Measurements from ENCODE around the gene DACT1. TPM values are rescaled to one million over a fixed set of nuclear protein-coding genes. Genes with fewer than 3 reads are reported as not detected.

Gene DACT1
- total RNA-seq, 4 donors from 2014 or later: 1.7 to 3.1 TPM; not detected in 2

DNA sequence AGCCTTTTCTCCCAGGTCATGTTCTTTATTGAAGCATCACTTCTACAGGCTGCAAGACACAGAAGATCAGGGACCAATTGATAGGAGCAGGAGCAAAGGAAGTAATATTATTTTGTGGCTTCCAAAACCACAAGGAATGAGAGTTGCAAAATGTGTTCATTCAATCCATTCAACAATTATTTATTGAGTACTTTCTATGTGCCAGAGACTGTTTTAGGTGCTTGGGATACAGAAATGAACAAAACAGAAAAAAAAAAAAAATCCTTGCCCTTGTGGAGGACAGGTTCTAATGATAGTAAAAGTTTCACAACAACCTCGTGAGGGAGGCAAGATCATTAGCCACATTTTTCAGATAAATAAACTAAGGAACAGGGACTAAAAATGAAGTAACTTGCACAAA lies 20.1 kb upstream of the DACT1 start:
- no peak for DNase-seq
- no peaks in the 10 kb centered on the region for H3K36me3 ChIP-seq
- no peaks in the 10 kb centered on the region for H3K27me3 ChIP-seq
- H3K9me3 ChIP-seq: no peaks in the 10 kb centered on the region
- TF ChIP-seq POLR2A (IDR thresholded peaks at IDR 0.05): no peak
- TF ChIP-seq, protein P1, sequence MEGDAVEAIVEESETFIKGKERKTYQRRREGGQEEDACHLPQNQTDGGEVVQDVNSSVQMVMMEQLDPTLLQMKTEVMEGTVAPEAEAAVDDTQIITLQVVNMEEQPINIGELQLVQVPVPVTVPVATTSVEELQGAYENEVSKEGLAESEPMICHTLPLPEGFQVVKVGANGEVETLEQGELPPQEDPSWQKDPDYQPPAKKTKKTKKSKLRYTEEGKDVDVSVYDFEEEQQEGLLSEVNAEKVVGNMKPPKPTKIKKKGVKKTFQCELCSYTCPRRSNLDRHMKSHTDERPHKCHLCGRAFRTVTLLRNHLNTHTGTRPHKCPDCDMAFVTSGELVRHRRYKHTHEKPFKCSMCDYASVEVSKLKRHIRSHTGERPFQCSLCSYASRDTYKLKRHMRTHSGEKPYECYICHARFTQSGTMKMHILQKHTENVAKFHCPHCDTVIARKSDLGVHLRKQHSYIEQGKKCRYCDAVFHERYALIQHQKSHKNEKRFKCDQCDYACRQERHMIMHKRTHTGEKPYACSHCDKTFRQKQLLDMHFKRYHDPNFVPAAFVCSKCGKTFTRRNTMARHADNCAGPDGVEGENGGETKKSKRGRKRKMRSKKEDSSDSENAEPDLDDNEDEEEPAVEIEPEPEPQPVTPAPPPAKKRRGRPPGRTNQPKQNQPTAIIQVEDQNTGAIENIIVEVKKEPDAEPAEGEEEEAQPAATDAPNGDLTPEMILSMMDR (IDR thresholded peaks at IDR 0.05): no peak
- no peak overlapping the region for H3K4me3 ChIP-seq
- no peak overlapping the region for H3K27ac ChIP-seq
- no peaks in the 10 kb centered on the region for H3K4me1 ChIP-seq
- 15 to 38% methylated on average over 1 of the region's 1 CpG for WGBS, 2 donors
- intact Hi-C loops (cut with DNase I): no loop called here

DNA sequence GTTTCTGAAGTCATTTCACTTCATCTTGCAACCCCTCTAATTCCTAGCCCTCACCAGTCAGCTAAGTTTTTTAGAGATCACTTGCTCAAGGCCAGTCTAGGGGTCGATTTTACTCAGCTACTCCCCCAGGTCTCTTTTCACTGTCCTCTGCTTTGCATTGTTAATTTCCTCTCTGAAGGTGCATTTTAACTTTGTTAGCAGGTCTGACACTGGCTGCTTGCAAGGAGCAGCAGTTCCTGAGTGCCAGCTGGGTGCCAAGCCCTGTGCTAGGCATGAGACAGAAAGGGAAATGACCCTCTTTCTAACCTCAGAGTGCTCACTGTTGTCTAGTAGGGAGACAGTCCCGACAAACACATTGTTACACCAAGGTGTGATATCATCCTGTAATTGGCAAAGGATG lies 17.8 kb upstream of the DACT1 start:
- no peaks in the 10 kb centered on the region for H3K9me3 ChIP-seq
- H3K36me3 ChIP-seq: no peaks in the 10 kb centered on the region
- H3K27ac ChIP-seq: no peak overlapping the region
- H3K27me3 ChIP-seq: no peaks in the 10 kb centered on the region
- no peaks in the 10 kb centered on the region for H3K4me1 ChIP-seq
- 32 to 54% methylated on average over 2 of the region's 2 CpGs for WGBS, 2 donors
- intact Hi-C loops (cut with DNase I): no loop called here
- no peak overlapping the region for H3K4me3 ChIP-seq
- TF ChIP-seq, protein P1 (IDR thresholded peaks at IDR 0.05): no peak
- TF ChIP-seq POLR2A (IDR thresholded peaks at IDR 0.05): no peak
- no peak for DNase-seq

DNA sequence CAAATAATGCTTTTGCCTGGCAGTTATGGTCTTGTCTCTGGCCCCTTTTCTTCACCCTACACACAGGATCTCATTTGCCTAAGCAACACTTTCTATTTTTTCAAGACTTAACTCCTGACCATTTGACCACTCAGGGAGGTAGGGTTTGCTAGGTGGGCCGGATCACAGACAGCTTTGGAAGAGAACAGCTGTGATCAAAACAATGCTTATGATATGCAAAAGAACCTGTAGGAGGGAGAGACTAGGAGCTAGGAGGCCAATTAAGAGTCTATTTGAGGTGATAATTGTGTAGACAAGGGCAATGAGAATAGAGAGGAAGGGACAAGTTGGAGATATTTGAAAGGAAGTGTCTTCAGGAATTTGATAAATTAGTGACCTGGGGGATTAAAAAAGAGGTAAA lies 12.3 kb upstream of the DACT1 start:
- Histone ChIP-seq H3K4me3 (no peak overlapping the region), H3K4me1 (no peaks in the 10 kb centered on the region), H3K27me3 (no peaks in the 10 kb centered on the region), H3K36me3 (no peaks in the 10 kb centered on the region), H3K9me3 (no peaks in the 10 kb centered on the region), H3K27ac (no peak overlapping the region)
- intact Hi-C loops (cut with DNase I): no loop called here
- TF ChIP-seq, protein P1 (IDR thresholded peaks at IDR 0.05): no peak
- TF ChIP-seq POLR2A (IDR thresholded peaks at IDR 0.05): no peak
- DNase-seq: no peak
- 43 to 67% methylated on average over 1 of the region's 1 CpG for WGBS, 2 donors

DNA sequence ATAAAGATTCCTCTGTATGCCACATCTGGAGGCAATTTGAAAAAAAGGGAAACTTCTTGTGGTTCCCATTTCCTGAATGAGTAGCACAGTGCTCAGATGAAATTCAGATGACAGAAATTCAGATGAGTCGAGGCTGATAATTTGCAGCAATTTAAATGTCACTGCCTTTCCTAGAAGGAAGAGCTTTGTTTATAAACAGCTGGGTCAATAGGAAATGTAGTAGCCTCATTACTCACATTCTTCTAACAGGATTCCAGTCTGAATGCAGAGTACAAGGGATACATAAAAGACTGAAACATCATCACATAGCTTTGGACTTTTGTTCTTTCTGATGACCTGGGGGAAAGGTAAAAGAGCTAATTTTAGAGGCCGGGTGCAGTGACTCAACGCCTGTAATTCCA lies 11.3 kb upstream of the DACT1 start:
- H3K4me3 ChIP-seq: no peak overlapping the region
- no peaks in the 10 kb centered on the region for H3K4me1 ChIP-seq
- TF ChIP-seq, protein P1 (IDR thresholded peaks at IDR 0.05): no peak
- no peak for TF ChIP-seq POLR2A (IDR thresholded peaks at IDR 0.05)
- H3K9me3 ChIP-seq: no peaks in the 10 kb centered on the region
- no peak overlapping the region for H3K27ac ChIP-seq
- no peaks in the 10 kb centered on the region for H3K36me3 ChIP-seq
- intact Hi-C loops (cut with DNase I): no loop called here
- H3K27me3 ChIP-seq: peaks cover 0 to 5% (median 0%) of the 10 kb centered on the region in 4 donors
- 37 to 47% methylated on average over 3 of the region's 3 CpGs for WGBS, 2 donors
- no peak for DNase-seq

DNA sequence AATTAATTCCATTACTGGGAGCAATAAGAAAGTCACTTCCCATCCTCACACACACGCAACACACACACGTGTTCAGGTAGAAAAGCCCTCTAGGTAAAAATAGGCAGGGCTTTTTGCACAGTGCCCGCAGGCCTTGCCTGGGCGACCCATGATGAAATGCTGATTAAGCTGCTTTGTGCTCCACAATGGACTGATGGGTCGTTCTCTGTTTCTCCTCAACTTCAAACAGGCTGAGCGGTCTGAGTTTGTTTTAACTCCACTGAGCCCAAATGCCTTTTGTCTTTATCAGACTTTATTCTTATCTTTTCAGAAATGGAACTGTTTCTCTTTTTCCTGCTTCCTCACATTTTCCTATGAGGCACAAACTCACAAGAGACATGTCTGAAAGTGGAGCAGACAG lies 9.4 kb upstream of the DACT1 start:
- WGBS, 2 donors: 58 to 83% methylated on average over 6 of the region's 6 CpGs
- DNase-seq: no peak
- H3K4me1 ChIP-seq: no peaks in the 10 kb centered on the region
- TF ChIP-seq, protein P1 (IDR thresholded peaks at IDR 0.05): no peak
- TF ChIP-seq POLR2A (IDR thresholded peaks at IDR 0.05): no peak
- H3K27ac ChIP-seq: no peak overlapping the region
- no peak overlapping the region for H3K4me3 ChIP-seq
- intact Hi-C loops (cut with DNase I): no loop called here
- no peaks in the 10 kb centered on the region for H3K9me3 ChIP-seq
- no peaks in the 10 kb centered on the region for H3K36me3 ChIP-seq
- H3K27me3 ChIP-seq: peaks cover 0 to 13% (median 0%) of the 10 kb centered on the region in 4 donors
